PC-3 (cell line): Measurements from ENCODE around the gene PIK3R5.

Experiments used
- EZH2 ChIP-seq: fragments of 300-600 bp; sonication (generic); IDR thresholded peaks from one replicate; pipeline ENCODE4 v1.6.1; 2017; ENCODE audit warnings: antibody characterized with exemption, mild to moderate bottlenecking, low read length; ENCODE audit not compliant: unreplicated experiment
- TF ChIP-seq, protein P1 (sequence below): fragments of 300-600 bp; sonication (generic); conservative IDR thresholded peaks from 2 replicates; pipeline ENCODE4 v1.5.1; 2017; ENCODE audit warnings: antibody characterized with exemption, low read depth, mild to moderate bottlenecking, low read length

DNA sequence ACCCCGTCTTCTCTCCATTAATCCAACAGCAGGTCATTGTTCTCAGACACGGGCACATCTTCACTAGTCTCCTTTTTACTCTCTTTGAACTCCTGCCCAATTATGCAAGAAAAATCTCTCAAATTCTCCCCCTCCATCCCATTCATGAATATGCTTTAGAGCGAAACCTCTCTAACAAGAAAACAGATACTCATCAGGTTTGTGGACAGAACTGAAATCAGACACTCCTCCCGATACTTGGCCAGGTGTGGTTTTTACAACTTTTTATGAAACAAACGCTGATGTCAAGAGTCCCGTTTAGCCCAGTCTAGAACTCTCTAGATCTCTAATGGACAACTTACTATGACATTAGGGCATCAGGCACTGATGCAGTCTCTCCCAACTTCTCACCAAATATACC lies 40.9 kb downstream of the PIK3R5 start:
- TF ChIP-seq, protein P1, sequence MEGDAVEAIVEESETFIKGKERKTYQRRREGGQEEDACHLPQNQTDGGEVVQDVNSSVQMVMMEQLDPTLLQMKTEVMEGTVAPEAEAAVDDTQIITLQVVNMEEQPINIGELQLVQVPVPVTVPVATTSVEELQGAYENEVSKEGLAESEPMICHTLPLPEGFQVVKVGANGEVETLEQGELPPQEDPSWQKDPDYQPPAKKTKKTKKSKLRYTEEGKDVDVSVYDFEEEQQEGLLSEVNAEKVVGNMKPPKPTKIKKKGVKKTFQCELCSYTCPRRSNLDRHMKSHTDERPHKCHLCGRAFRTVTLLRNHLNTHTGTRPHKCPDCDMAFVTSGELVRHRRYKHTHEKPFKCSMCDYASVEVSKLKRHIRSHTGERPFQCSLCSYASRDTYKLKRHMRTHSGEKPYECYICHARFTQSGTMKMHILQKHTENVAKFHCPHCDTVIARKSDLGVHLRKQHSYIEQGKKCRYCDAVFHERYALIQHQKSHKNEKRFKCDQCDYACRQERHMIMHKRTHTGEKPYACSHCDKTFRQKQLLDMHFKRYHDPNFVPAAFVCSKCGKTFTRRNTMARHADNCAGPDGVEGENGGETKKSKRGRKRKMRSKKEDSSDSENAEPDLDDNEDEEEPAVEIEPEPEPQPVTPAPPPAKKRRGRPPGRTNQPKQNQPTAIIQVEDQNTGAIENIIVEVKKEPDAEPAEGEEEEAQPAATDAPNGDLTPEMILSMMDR, result no peak
- TF ChIP-seq EZH2, result no peak
